SW480 (cell line): Measurements from ENCODE around the gene OSBPL10.

Experiments
- DNase-seq: peaks from one replicate; pipeline ENCODE4 v3.0.0-alpha.2; 2016; ENCODE audit warnings: low spot score

OSBPL10 gene

GRCh38 chr3:31921837-31922236 lies 59.2 kb downstream of the OSBPL10 start:
- DNase-seq, result no peak

GRCh38 chr3:31920310-31920709 lies 60.8 kb downstream of the OSBPL10 start:
- DNase-seq, result no peak

GRCh38 chr3:31919528-31919927 lies 61.5 kb downstream of the OSBPL10 start:
- DNase-seq, result no peak

GRCh38 chr3:31918179-31919150 lies 62.6 kb downstream of the OSBPL10 start:
- no peak for DNase-seq

GRCh38 chr3:31917303-31918005 lies 63.6 kb downstream of the OSBPL10 start:
- DNase-seq, result no peak

GRCh38 chr3:31911643-31912042 lies 69.4 kb downstream of the OSBPL10 start:
- DNase-seq, result no peak

GRCh38 chr3:31911124-31911523 lies 69.9 kb downstream of the OSBPL10 start:
- DNase-seq, result no peak

GRCh38 chr3:31909455-31909854 lies 71.6 kb downstream of the OSBPL10 start:
- DNase-seq, result no peak

- no peak for DNase-seq
Measured at GRCh38 chr3:31908391-31909097, 72.5 kb downstream of the OSBPL10 start.

- no peak for DNase-seq
Measured at GRCh38 chr3:31906182-31906581, 74.9 kb downstream of the OSBPL10 start.

GRCh38 chr3:31903686-31904431 lies 77.2 kb downstream of the OSBPL10 start:
- peak; percentile 46 for DNase-seq

GRCh38 chr3:31900583-31900982 lies 80.5 kb downstream of the OSBPL10 start:
- no peak for DNase-seq

- no peak for DNase-seq
Measured at GRCh38 chr3:31896648-31897433, 84.2 kb downstream of the OSBPL10 start.

GRCh38 chr3:31896026-31896425 lies 85.0 kb downstream of the OSBPL10 start:
- no peak for DNase-seq

GRCh38 chr3:31895471-31895870 lies 85.6 kb downstream of the OSBPL10 start:
- DNase-seq, result no peak

GRCh38 chr3:31892916-31893573 lies 88.0 kb downstream of the OSBPL10 start:
- DNase-seq, result no peak

- no peak for DNase-seq
Measured at GRCh38 chr3:31892500-31892899, 88.6 kb downstream of the OSBPL10 start.

- no peak for DNase-seq
Measured at GRCh38 chr3:31891876-31892455, 89.1 kb downstream of the OSBPL10 start.

GRCh38 chr3:31890742-31891469 lies 90.2 kb downstream of the OSBPL10 start:
- no peak for DNase-seq
